ENCODE results near the gene METTL1.

- TF ChIP-seq MYC (IDR thresholded peaks at IDR 0.05; ENCODE audit: low read depth, low read length) (no peak), POLR2A (IDR thresholded peaks at IDR 0.05; ENCODE audit: extremely low read depth, insufficient read length) (no peak)
These were observed 26.4 kb downstream of the METTL1 start for GRCh38 chr12:57745485-57745881.
